IPS-18c (cell line): ENCODE measurements around the gene RASGRP4.
A peak's percentile ranks its signal among the peaks of the same experiment; 100 is the strongest.

Experiments used
- H3K4me3 ChIP-seq: 2 replicates; pipeline ENCODE4 v1.7.0; 2013; ENCODE audit warnings: low read depth, mild to moderate bottlenecking, low read length, moderate library complexity; ENCODE audit not compliant: insufficient read depth
- H3K9me3 ChIP-seq: one replicate; pipeline ENCODE4 v1.6.1; 2013; ENCODE audit warnings: mild to moderate bottlenecking, low read length, moderate library complexity; ENCODE audit not compliant: control insufficient read depth, insufficient read depth

The RASGRP4 gene

DNA sequence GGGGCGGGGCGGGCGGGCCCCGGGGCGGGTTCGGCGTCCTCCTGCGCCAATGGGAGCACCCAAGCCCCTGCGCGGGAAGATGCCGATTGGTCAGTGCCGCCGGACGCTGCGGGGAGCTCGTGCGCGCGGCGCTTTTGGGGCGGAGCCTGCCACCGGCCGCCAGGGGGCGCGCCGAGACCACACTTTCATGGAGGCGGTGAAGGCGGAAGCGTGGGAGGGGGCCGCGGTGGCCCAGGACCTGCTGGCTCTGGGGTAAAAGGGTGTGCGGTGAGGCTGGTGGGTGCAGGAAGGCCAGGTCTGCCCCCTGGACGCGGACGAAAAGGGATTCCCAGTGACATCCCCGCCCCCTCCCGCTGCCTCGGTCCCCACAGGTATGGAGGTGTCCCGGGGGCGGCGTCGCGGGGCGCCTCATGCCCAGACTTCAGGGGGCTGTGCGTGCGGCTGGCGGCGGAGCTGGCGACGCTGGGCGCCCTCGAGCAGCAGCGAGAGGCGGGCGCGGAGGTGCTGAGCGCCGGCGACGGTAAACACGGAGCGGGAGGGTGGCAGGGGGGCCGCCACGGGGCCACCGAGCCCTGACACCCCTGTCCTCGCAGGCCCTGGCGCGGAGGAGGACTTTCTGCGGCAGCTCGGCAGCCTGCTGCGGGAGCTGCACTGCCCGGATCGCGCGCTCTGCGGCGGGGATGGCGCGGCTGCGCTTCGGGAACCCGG, 22.9 kb downstream of the RASGRP4 start, which contains the start of gene FAM98C:
FAM98C (plus strand) TSS at position 127 of the 708 bp plus-strand sequence; CDS start at position 188, 61 bp downstream.
- peak within 1 kb of the TSS; percentile 81 for H3K4me3 ChIP-seq
- no peaks in the 10 kb centered on the region for H3K9me3 ChIP-seq

DNA sequence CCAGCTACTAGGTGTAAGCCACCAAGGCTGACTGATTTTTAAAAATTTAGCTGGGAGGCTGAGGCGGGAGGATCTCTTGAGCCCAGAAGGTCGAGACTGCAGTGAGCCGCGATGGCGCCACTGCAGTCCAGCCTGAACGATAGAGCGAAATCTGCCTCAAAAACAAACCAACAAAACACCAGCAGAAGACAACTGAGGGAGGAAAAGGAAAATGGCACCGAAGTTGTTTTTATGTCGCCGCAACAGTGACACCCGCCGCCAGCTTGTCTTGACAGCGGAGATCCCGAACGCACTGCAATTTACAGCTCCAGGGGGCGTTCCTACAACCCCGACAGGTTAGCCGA, 23.4 kb downstream of the RASGRP4 start:
- H3K4me3 ChIP-seq: peak overlapping the region; percentile 11; the same call in 1 of the 2 replicates

DNA sequence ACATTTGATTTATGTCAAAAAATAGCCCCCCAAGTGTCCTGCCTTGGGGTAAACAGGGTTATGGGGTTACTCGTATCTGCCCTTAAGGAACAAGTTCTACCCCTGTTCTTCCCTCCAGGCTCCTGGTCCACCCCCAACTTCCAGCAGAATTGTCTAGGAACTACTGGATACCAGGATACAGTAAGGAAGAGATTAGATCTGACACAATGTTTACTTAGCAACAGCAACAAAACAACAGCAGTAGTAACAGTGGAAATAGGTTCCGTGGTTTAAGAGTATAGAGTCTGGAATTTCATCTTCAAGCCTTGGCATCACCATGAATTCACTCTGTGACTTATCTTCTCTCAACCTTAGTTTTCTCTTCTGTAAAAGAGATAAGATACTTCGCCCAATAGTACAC, 24.9 kb downstream of the RASGRP4 start:
- H3K4me3 ChIP-seq: no peak overlapping the region

More for the DNA sequence above, 23.4 kb downstream of the RASGRP4 start:
- H3K9me3 ChIP-seq: no peaks in the 10 kb centered on the region

DNA sequence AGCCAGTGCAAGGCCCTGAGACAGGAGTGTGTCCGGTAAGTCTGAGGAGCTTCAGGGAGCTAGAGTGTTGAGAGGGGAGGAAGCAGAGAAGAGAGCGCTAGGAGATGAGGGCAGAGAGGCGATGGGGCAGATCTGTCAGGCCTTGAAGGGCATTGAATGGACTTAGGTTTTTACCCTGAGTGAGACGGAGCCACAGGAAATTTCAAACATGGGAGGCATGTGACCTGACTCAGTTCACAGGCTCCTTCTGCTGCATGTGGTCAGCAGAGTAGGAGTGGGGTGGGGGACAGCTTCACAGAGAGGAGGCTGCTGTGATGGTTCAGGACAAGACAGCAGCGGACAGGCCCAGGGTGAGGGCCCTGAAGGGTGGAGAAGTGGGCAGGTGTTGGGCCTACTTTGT, 25.7 kb downstream of the RASGRP4 start:
- Histone ChIP-seq H3K9me3 (no peaks in the 10 kb centered on the region), H3K4me3 (no peak overlapping the region)

More for the DNA sequence above, 24.9 kb downstream of the RASGRP4 start:
- no peaks in the 10 kb centered on the region for H3K9me3 ChIP-seq

DNA sequence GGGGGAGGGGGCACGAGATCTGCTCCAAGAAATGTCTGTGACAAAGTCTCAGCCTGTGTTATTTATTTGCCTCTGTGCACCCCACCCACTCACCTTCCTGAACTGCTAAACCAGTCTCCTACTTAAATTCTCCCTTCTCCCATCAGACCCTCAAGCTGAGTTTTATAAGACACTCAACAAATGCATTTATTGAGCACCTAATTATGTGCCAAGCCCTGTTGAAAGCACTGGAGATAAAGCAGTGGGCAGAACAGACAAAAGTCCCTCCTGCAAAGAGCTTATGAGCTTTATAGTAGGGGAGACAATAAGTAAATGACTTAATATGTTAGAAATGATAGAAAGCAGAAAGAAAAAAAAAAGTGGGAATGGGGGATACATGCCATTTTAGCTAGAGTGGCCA, 26.5 kb downstream of the RASGRP4 start:
- Histone ChIP-seq H3K9me3 (no peaks in the 10 kb centered on the region), H3K4me3 (no peak overlapping the region)

DNA sequence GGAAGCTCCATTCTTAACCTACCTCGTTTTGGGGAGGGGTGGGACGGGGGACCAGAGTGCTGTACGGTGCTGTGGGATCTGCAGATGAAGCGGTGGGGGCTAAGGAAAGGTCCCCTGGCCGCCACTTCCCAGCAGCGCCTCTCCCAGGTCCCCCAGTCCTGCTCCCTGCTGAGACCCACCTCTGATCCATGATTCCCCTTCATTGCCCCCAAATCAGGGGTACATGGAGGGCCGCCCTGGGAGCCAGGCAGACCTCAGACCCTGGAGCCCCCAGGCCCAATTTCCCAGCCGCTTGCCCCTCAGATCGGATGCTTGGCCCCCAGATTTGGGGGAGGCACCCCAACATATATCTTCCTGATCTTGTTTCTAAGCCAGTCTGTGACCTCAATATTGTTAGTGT, 26.9 kb downstream of the RASGRP4 start:
- no peaks in the 10 kb centered on the region for H3K9me3 ChIP-seq
- H3K4me3 ChIP-seq: no peak overlapping the region

DNA sequence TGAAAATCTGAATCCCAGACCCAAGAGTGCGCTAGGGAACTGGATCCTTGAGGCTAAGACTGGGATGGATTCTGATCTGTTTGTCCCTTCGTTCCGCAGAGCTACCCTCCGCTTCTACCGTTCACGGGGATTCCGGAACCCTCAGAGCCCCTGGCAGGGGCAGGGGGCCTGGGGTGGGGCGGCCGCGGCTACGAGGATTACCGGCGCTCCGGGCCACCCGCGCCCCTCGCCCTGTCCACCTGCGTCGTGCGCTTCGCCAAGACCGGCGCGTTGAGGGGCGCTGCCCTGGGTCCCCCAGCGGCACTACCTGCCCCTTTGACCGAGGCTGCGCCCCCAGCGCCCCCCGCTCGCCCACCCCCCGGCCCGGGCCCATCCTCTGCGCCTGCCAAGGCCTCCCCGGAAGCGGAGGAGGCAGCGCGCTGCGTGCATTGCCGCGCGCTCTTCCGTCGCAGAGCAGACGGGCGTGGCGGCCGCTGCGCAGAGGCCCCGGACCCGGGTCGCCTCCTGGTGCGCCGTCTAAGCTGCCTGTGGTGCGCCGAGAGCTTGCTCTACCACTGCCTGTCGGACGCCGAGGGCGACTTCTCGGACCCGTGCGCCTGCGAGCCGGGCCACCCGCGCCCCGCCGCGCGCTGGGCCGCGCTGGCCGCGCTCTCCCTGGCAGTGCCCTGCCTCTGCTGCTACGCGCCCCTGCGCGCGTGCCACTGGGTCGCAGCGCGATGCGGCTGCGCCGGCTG, 30.5 kb downstream of the RASGRP4 start:
- Histone ChIP-seq H3K9me3 (no peaks in the 10 kb centered on the region), H3K4me3 (peak overlapping the region; percentile 40; the same call in 1 of the 2 replicates)

DNA sequence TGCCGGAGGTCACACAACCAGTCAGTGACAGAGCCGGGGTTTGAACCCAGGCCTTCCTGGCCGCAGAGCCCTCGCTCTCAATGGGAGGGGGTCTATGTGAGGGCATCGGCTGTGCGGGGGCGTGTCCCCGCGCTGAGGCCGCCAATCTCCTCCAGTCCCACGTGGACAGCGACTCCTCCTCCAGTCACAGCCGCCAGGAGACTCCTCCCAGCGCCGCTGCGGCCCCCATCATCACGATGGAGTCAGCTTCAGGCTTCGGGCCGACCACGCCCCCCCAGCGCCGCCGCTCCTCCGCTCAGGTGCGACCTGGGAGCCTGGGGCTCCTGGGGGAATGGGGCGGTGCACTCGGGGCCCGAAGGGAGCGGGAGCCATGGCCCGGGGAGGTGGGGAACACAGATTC, 31.5 kb downstream of the RASGRP4 start:
- H3K4me3 ChIP-seq: peak overlapping the region; percentile 40; the same call in 1 of the 2 replicates
- H3K9me3 ChIP-seq: no peaks in the 10 kb centered on the region

DNA sequence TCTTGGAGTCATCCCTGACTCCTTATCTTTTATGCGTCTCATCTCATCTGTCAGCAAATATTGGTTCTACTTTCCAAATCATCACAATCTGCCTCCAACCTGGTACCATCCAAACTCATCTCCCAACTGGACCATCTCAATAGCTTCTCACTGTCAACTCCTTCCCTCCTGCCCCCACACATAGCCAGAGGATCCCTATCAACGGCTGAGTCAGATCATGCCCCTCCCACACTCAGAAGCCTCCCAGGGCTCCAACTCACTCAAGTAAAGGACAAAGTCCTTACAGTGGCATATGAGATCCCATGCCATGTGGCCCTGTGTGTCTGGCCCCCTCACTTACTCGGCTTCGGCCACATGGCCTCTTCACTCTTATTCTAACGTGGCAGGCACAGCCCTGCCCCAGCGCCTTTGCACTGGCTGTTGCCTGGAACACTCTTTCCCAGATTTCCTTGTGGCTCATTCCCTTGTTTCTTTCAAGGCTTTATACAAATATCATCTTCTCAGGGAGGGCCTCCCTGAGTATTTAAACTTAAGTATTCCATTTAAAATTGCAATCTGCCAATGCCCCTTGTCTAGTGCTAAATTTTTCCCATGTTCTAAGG, 33.2 kb downstream of the RASGRP4 start:
- peak overlapping the region; percentile 3; the same call in 1 of the 2 replicates for H3K4me3 ChIP-seq
- no peaks in the 10 kb centered on the region for H3K9me3 ChIP-seq

DNA sequence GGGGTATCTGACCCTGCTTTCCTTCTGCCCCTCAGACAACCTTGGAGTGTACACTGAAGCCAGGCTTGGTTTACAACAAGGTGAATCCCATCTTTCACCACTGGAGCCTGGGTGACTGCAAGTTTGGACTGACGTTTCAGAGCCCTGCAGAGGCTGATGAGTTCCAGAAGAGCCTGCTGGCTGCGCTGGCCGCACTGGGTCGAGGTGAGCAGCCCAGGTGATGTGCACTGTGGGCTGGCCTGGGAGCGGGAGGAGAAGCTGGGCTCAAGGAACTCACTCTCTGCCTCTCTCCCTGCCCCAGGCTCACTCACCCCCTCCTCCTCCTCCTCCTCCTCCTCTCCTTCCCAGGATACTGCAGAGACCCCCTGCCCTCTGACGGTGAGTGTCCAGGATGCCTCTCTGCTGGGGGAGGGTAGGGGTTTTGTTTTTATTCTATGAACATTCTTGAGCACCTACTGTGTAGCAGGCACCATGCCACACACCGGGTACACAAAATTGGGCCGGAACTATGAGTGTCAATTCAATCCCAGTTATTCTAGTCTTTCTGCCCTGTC, 34.0 kb downstream of the RASGRP4 start:
- H3K4me3 ChIP-seq: no peak overlapping the region
- H3K9me3 ChIP-seq: no peaks in the 10 kb centered on the region

- Histone ChIP-seq H3K9me3 (no peaks in the 10 kb centered on the region), H3K4me3 (peak overlapping the region; percentile 87)
Measured at GRCh38 chr19:38389957-38390924, 35.8 kb downstream of the RASGRP4 start.

DNA sequence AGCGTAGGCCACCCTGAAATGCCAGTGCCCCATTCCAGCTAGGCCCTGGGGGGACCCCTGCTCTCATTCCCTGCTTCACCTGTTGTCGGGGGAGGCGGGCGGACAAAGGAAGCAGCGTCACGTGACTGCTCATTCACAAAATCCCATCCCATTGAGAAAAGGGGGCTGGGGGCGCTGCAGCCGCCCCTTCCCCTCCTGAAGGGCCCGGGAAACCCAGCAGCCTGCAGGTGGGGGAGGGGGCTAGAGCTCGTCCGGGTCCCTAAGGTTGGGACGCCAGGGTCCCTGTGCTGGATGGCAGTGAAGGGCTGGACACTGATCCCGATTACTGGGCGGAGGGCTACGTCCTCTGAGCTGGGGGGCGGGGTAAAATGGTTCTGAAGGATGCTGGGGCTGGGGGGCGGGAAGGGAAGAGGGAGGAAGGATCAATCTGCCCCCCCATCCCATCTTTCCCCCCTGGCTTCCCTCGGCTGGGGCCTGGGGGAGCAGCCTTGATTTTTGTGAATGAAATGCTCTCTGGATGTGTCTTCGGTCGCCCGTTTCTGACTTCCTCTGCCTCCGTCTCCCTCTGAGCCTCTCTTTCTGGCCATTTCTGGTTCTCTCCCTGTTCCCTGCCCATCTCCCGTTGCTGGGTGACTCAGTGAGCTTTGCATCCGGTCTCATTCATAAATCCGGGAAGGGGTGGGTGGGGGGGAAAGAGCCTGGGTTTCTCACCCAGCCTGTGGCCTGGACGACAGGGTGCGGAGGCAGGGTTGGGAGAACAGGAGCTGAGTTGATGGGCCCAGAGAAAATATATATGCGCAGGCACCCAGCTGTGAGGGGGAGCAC, 36.7 kb downstream of the RASGRP4 start:
- no peaks in the 10 kb centered on the region for H3K9me3 ChIP-seq

DNA sequence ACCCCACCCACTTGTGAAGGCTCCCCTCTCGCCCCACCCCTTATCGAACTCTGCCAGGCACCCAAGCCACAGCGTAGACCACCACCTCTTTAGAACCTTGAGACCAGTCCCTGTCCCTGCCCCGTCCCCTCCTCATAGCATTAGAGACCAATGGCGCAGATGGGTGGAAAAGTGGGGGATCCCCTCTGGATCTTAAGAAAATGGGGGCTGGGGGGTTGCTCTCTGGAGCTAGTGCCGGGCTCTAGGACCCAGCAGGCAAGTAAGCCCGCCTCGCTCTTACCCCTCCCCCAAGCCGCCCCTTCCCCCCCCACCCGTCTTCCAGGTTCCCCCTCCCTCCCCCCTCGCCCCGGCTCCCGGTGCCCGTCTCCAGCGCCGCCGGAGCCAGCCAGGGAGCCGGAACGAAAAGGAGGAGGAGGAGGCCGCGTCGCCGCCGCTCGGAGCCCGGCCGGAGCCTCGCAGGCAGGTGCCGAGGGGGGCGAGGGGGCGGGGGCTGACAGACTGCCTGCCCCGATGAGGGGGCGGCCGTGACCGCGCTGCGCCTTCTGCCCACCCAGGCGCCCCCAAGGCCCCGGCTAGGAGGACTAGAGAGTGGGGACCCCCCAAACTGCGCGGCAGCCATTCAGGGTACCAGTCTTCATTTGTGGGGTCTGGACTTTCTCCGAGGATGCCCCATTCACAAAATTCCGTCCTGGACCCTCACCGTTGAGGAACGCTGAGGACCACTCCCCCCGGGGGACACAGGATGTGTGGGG, 37.5 kb downstream of the RASGRP4 start, which contains the start of gene SPRED3:
SPRED3 (plus strand) TSS at position 349 of the 752 bp plus-strand sequence. CDS start 1,606 bp downstream, outside the sequence.
- H3K9me3 ChIP-seq: no peaks in the 10 kb centered on the region
- peak within 1 kb of the TSS; percentile 87 for H3K4me3 ChIP-seq

More for the DNA sequence above, 36.7 kb downstream of the RASGRP4 start:
- H3K4me3 ChIP-seq: peak overlapping the region; percentile 87

GRCh38 chr19:38387550-38388348, 38.3 kb downstream of the RASGRP4 start, which contains the start of gene GGN:
GGN (minus strand) TSS chr19:38388034; CDS start chr19:38387261, 773 bp downstream.
- peak within 1 kb of the TSS; percentile 87 for H3K4me3 ChIP-seq
- no peaks in the 10 kb centered on the region for H3K9me3 ChIP-seq
